SH-SY5Y (cell line): ENCODE results near the gene OR8G5.

Experiments
- GATA2 ChIP-seq: IDR thresholded peaks from 2 replicates; pipeline ENCODE4 v1.6.1; 2011; ENCODE audit warnings: mild to moderate bottlenecking, low read depth, low read length
- GATA3 ChIP-seq: IDR thresholded peaks from 2 replicates; pipeline ENCODE4 v1.6.1; 2011; ENCODE audit warnings: low read depth, mild to moderate bottlenecking, low read length, moderate library complexity

GRCh38 chr11:124210421-124210820 lies 45.8 kb upstream of the OR8G5 start:
- TF ChIP-seq GATA2 = no peak
- no peak for TF ChIP-seq GATA3
